ENCODE data around the gene PRCC. TPM values are rescaled to one million over a fixed set of nuclear protein-coding genes. Genes with fewer than 3 reads are reported as not detected.

The PRCC gene
- total and polyA plus RNA-seq, 2 of the 8 experiments (the other 6 are each of a cell fraction or from before 2014, with no cell fraction given), result 95.2 to 115 TPM

GRCh38 chr1:156766298-156767100 lies 836 bp upstream of the PRCC start:
- Histone ChIP-seq H3K79me2 (ENCODE audit: control insufficient read depth in 1 of 2, insufficient read depth in 2 of 2, low read length in 2 of 2) (peaks cover 26 to 36% of the 10 kb centered on the region in 2 experiments), H2AFZ (ENCODE audit: low read length) (peak overlapping the region; percentile 54)

More at GRCh38 chr1:156766298-156767100, 836 bp upstream of the PRCC start:
- no peak for DNase-seq (ENCODE audit: low read depth in 1 of 2, low spot score in 2 of 2)
- FAIRE-seq, result no peak
- 34% methylated on average over 14 of the region's 14 CpGs; no CpG with 5 or more reads in 1 of the 2 experiments for WGBS, 2 experiments (ENCODE audit: extremely low coverage in 1 of 2, insufficient coverage in 1 of 2, insufficient read length in 1 of 2, insufficient replicate concordance in 2 of 2, low coverage in 1 of 2, low lambda C conversion rate in 2 of 2, missing lambda C conversion rate in 1 of 2)
- H3K18ac ChIP-seq (ENCODE audit: extremely low read depth, low read length), result peak overlapping the region; percentile 72; the same call in 1 of the 2 replicates
- peaks cover 11% of the 10 kb centered on the region for H3K23me2 ChIP-seq (ENCODE audit: low read depth, low read length)
- peak overlapping the region; percentile 80 for H2BK5ac ChIP-seq (ENCODE audit: low read depth, low read length)
- peaks cover 10 to 18% of the 10 kb centered on the region in 2 experiments for H4K20me1 ChIP-seq (replicated peaks in 1 of 2; ENCODE audit: control insufficient read depth in 1 of 2, insufficient read depth in 2 of 2, low read length in 2 of 2)
- CTCF ChIA-PET (ENCODE audit: partially characterized antibody), result interaction anchor here (1.0 to 11.7 kb wide), 7 partner anchors 14 to 124 kb away, joined by 3 to 100 read pairs (median 4); partner anchors contain the start of genes ISG20L2 and METTL25B
- peaks cover 0 to 16% (median 6%) of the 10 kb centered on the region in 4 experiments; a peak in 5 of 7 replicates for H3K4me1 ChIP-seq (replicated peaks in 1 of 4; ENCODE audit: control insufficient read depth in 3 of 4, insufficient read depth in 4 of 4, low read length in 3 of 4)
- no peak overlapping the region for H3K23ac ChIP-seq (ENCODE audit: insufficient read length)
- peaks cover 0 to 5% (median 2%) of the 10 kb centered on the region in 4 experiments; a peak in 2 of 8 replicates for H3K36me3 ChIP-seq (ENCODE audit: control insufficient read depth in 2 of 4, insufficient read depth in 4 of 4, low read length in 3 of 4)
- no peaks in the 10 kb centered on the region for H3K9me3 ChIP-seq (ENCODE audit: insufficient read depth in 2 of 2, low read depth in 1 of 2, low read length in 1 of 2)
- H3K79me1 ChIP-seq (ENCODE audit: low read depth, low read length), result peaks cover 10% of the 10 kb centered on the region
- H3K4ac ChIP-seq (replicated peaks; ENCODE audit: insufficient read length, low read depth, low read length), result no peak overlapping the region
- H2BK15ac ChIP-seq (ENCODE audit: low read length), result peak overlapping the region; percentile 13; the same call in 1 of the 2 replicates
- peak overlapping the region; percentile 96 to 97 for H3K4me2 ChIP-seq (ENCODE audit: insufficient read depth in 1 of 2, low read depth in 2 of 2, low read length in 2 of 2)
- peak overlapping the region; percentile 75; the same call in 1 of the 2 replicates for H2BK12ac ChIP-seq (ENCODE audit: low read depth, low read length)
- POLR2A ChIA-PET (ENCODE audit: partially characterized antibody), result interaction anchor here (0.6 to 8.2 kb wide), 27 partner anchors 10 to 175 kb away, joined by 3 to 121 read pairs (median 5); partner anchors contain the start of genes CRABP2, GPATCH4, HDGF and ISG20L2
- no peak overlapping the region for H3K56ac ChIP-seq (replicated peaks; ENCODE audit: insufficient read length, low read depth, low read length)
- peak overlapping the region; percentile 83; the same call in 1 of the 2 replicates for H2AK5ac ChIP-seq (ENCODE audit: low read depth, low read length)
- TF ChIP-seq POLR2A (IDR thresholded peaks at IDR 0.05; ENCODE audit: control extremely low read depth in 1 of 2, low read depth in 2 of 2, low read length in 2 of 2) (peak in 1 of 2 experiments; percentile 65; a peak in 1 of 3 replicates), KDM4A (IDR thresholded peaks at IDR 0.05; ENCODE audit: low read depth, low read length, severe bottlenecking) (peak; percentile 13), PHF8 (conservative IDR thresholded peaks at IDR 0.05; ENCODE audit: low read depth, low read length) (peak; percentile 15; the same call in 1 of the 2 replicates), CBX5 (IDR thresholded peaks at IDR 0.05; ENCODE audit: low read depth, low read length) (no peak)
- no peak overlapping the region for H2BK120ac ChIP-seq (replicated peaks; ENCODE audit: low read depth, low read length)
- no peak overlapping the region for H2BK20ac ChIP-seq (ENCODE audit: low read length)
- peak overlapping the region; percentile 70 for H3K27ac ChIP-seq (ENCODE audit: low read depth, low read length)
- no peaks in the 10 kb centered on the region for H3K27me3 ChIP-seq (replicated peaks in 1 of 4; ENCODE audit: control insufficient read depth in 3 of 4, extremely low read depth in 1 of 4, insufficient read depth in 3 of 4, low read length in 3 of 4)
- H4K5ac ChIP-seq (ENCODE audit: insufficient read length, low read depth, low read length), result peak overlapping the region; percentile 26
- H3K4me3 ChIP-seq (ENCODE audit: extremely low read depth in 1 of 4, insufficient read depth in 2 of 4, low read depth in 3 of 4, low read length in 4 of 4), result peak overlapping the region; percentile 45 to 75 (median 70)
- no peak overlapping the region for H3K14ac ChIP-seq (ENCODE audit: insufficient read length)
- peak overlapping the region; percentile 58 to 80 (median 70) for H3K9ac ChIP-seq (replicated peaks in 1 of 4; ENCODE audit: extremely low read depth in 1 of 4, low read depth in 3 of 4, low read length in 3 of 4)
- H4K91ac ChIP-seq (replicated peaks; ENCODE audit: insufficient read length, low read length), result peak overlapping the region; percentile 4
- H4K8ac ChIP-seq (ENCODE audit: extremely low read depth, insufficient read depth, low read length), result peak overlapping the region; percentile 90; the same call in 1 of the 2 replicates
